ENCODE measurements around the gene ADPRHL1. TPM values are rescaled to one million over a fixed set of nuclear protein-coding genes. Genes with fewer than 3 reads are reported as not detected.
"Not testable (repeated sequence)": the region's sequence is repeated elsewhere in the genome, so short reads cannot be mapped to it uniquely, and the experiment has no call there.

The ADPRHL1 gene
- total and polyA plus RNA-seq, 2 donors (not counting 1 experiment from before 2014, with no cell fraction given): 0.59 to 1.5 TPM

DNA sequence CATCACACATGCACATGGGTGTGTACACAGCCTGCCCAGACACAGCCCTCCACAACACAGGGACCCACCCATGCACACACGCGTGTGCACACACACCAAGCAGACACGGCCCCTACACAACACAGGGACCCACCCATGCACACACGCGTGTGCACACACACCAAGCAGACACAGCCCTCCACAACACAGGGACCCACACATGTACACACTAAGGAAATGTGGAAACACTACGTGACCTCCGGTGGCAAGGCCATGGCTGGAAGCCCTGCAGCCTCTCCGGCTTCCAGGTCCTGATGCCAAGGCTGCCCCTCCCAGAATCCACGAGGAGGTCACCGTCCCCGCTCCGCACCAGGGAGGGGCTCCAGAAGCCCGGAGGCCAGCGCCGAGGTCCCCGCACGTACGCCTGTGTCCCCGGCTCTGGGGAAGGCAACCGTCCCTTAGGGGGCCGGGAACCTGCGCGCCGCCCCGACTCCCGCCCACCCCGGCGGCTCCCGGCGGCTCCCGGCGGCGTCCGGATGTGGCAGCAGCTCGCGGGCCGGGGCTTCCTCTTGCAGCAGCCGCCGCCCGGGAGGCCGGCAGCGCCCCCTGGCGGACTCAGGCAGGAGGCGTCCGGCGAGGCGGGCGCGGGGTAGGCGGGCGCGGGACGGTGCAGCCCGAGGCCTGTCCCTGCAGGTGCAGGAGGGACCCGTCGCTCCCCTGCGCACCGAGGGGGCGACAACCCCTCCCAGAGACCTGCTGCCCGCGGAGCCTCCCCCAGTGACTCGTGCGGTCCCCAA, 59.5 kb downstream of the ADPRHL1 start:
- Histone ChIP-seq H3K36me3 (ENCODE audit: control insufficient read depth, insufficient read depth, low read length) (no peaks in the 10 kb centered on the region), H3K27ac (ENCODE audit: insufficient read depth, low read length) (peak overlapping the region; percentile 20), H3K4me1 (ENCODE audit: control insufficient read depth, extremely low read depth, insufficient read depth, low read length) (peaks cover 6% of the 10 kb centered on the region), H3K4me2 (ENCODE audit: extremely low read depth, insufficient read depth, low read length) (peak overlapping the region; percentile 94), H3K9me3 (ENCODE audit: control insufficient read depth, insufficient read depth, low read depth, low read length) (no peaks in the 10 kb centered on the region), H3K9ac (ENCODE audit: insufficient read depth, low read length) (peak overlapping the region; percentile 55), H3K4me3 (replicated peaks in 1 of 4; ENCODE audit: control extremely low read depth in 1 of 4, insufficient read depth in 1 of 4, low read depth in 3 of 4, low read length in 4 of 4) (peak overlapping the region; percentile 64 to 80 (median 76)), H3K79me2 (ENCODE audit: control insufficient read depth, insufficient read depth, low read length) (no peaks in the 10 kb centered on the region), H4K20me1 (ENCODE audit: control insufficient read depth, extremely low read depth, insufficient read depth, low read length) (no peaks in the 10 kb centered on the region), H2AFZ (ENCODE audit: low read length) (peak overlapping the region; percentile 99), H3K27me3 (ENCODE audit: control insufficient read depth, insufficient read depth, low read length) (no peaks in the 10 kb centered on the region)
- peak; percentile 59 to 69 for DNase-seq (ENCODE audit: low read depth in 2 of 2)
- TF ChIP-seq EZH2 (IDR thresholded peaks at IDR 0.05; ENCODE audit: low read length, missing control alignments): no peak
- TF ChIP-seq, protein P1, sequence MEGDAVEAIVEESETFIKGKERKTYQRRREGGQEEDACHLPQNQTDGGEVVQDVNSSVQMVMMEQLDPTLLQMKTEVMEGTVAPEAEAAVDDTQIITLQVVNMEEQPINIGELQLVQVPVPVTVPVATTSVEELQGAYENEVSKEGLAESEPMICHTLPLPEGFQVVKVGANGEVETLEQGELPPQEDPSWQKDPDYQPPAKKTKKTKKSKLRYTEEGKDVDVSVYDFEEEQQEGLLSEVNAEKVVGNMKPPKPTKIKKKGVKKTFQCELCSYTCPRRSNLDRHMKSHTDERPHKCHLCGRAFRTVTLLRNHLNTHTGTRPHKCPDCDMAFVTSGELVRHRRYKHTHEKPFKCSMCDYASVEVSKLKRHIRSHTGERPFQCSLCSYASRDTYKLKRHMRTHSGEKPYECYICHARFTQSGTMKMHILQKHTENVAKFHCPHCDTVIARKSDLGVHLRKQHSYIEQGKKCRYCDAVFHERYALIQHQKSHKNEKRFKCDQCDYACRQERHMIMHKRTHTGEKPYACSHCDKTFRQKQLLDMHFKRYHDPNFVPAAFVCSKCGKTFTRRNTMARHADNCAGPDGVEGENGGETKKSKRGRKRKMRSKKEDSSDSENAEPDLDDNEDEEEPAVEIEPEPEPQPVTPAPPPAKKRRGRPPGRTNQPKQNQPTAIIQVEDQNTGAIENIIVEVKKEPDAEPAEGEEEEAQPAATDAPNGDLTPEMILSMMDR (conservative IDR thresholded peaks at IDR 0.05 in 1 of 2, IDR thresholded peaks at IDR 0.05 in 1 of 2; ENCODE audit: low read depth in 1 of 2, low read length in 2 of 2): peak; percentile 40 to 43

DNA sequence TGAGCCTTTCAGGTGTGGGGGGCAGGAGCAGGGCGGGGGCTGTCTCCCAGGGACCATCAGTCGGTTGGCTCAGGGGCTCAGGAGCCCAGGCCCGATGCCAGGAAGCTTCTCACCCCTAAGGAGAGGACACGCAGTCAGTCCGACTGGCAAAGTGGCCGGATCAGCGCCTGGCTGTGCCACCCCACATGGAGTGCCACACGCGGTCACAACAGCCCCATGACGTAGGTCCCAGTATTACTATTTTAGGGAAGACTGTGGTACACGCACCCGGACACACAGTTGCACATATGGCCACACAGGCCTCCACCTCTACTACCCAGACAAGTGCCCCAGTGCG, 60.1 kb downstream of the ADPRHL1 start:
- TF ChIP-seq EZH2 (IDR thresholded peaks at IDR 0.05; ENCODE audit: low read length, missing control alignments): no peak
- TF ChIP-seq, protein P1 (conservative IDR thresholded peaks at IDR 0.05 in 1 of 2, IDR thresholded peaks at IDR 0.05 in 1 of 2; ENCODE audit: low read depth in 1 of 2, low read length in 2 of 2): no peak
- Histone ChIP-seq H3K27ac (ENCODE audit: insufficient read depth, low read length) (no peak overlapping the region), H3K4me2 (ENCODE audit: extremely low read depth, insufficient read depth, low read length) (peak overlapping the region; percentile 94), H3K9ac (ENCODE audit: insufficient read depth, low read length) (no peak overlapping the region), H4K20me1 (ENCODE audit: control insufficient read depth, extremely low read depth, insufficient read depth, low read length) (no peaks in the 10 kb centered on the region), H3K36me3 (ENCODE audit: control insufficient read depth, insufficient read depth, low read length) (no peaks in the 10 kb centered on the region), H3K9me3 (ENCODE audit: control insufficient read depth, insufficient read depth, low read depth, low read length) (no peaks in the 10 kb centered on the region), H3K79me2 (ENCODE audit: control insufficient read depth, insufficient read depth, low read length) (no peaks in the 10 kb centered on the region), H3K4me3 (replicated peaks in 1 of 4; ENCODE audit: control extremely low read depth in 1 of 4, insufficient read depth in 1 of 4, low read depth in 3 of 4, low read length in 4 of 4) (peak overlapping the region; percentile 64 to 80 (median 76)), H3K27me3 (ENCODE audit: control insufficient read depth, insufficient read depth, low read length) (no peaks in the 10 kb centered on the region), H2AFZ (ENCODE audit: low read length) (peak overlapping the region; percentile 99), H3K4me1 (ENCODE audit: control insufficient read depth, extremely low read depth, insufficient read depth, low read length) (peaks cover 6% of the 10 kb centered on the region)
- no peak for DNase-seq (ENCODE audit: low read depth in 2 of 2)

DNA sequence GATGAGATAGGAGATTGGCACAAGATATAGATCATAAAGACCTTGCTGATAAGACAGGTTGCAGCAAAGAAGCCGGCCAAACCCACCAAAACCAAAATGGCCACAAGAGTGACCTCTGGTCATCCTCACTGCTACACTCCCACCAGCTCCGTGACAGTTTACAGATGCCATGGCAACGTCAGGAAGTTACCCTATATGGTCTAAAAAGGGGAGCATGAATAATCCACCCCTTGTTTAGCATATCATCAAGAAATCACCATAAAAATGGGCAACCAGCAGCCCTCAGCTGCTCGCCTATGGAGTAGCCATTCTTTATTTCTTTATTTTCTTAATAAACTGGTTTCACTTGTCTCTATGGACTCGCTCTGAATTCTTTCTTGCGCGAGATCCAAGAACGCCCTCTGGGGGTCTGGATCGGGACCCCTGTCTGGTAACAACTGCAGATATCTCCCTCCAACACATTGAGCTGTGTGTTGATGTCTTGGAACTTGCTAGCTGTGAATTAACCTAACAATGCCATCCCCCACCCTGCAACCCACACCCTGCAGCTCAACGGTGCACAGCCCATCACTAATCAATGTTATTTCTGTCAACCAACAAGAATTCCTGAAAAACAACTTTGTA, 62.3 kb downstream of the ADPRHL1 start:
- peak in 1 of 2 donors; percentile 26 for DNase-seq (ENCODE audit: low read depth in 2 of 2)
- TF ChIP-seq, protein P1 (conservative IDR thresholded peaks at IDR 0.05 in 1 of 2, IDR thresholded peaks at IDR 0.05 in 1 of 2; ENCODE audit: low read depth in 1 of 2, low read length in 2 of 2): no peak

DNA sequence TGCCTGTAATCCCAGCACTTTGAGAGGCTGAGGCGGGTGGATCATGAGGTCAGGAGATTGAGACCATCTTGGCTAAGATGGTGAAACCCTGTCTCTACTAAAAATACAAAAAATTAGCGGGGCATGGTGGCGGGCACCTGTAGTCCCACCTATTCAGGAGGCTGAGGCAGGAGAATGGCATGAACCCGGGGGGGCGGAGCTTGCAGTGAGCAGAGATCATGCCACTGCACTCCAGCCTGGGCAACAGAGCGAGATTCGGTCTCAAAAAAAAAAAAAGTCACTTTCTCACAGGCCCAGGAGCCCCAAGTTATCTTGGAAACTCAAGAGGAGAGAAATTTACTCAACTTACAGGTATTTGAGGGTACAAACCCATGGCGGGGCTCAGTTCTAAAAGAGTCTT, 63.7 kb downstream of the ADPRHL1 start:
- DNase-seq (ENCODE audit: low read depth in 2 of 2); H3K9ac ChIP-seq (ENCODE audit: insufficient read depth, low read length); H3K27me3 ChIP-seq (ENCODE audit: control insufficient read depth, insufficient read depth, low read length); H2AFZ ChIP-seq (ENCODE audit: low read length); H3K79me2 ChIP-seq (ENCODE audit: control insufficient read depth, insufficient read depth, low read length); H3K4me2 ChIP-seq (ENCODE audit: extremely low read depth, insufficient read depth, low read length); H3K4me1 ChIP-seq (ENCODE audit: control insufficient read depth, extremely low read depth, insufficient read depth, low read length); H3K27ac ChIP-seq (ENCODE audit: insufficient read depth, low read length); H4K20me1 ChIP-seq (ENCODE audit: control insufficient read depth, extremely low read depth, insufficient read depth, low read length); H3K36me3 ChIP-seq (ENCODE audit: control insufficient read depth, insufficient read depth, low read length); H3K4me3 ChIP-seq (replicated peaks in 1 of 4; ENCODE audit: control extremely low read depth in 1 of 4, insufficient read depth in 1 of 4, low read depth in 3 of 4, low read length in 4 of 4); H3K9me3 ChIP-seq (ENCODE audit: control insufficient read depth, insufficient read depth, low read depth, low read length): not testable (repeated sequence)

More for the DNA sequence above, 62.3 kb downstream of the ADPRHL1 start:
- H3K36me3 ChIP-seq (ENCODE audit: control insufficient read depth, insufficient read depth, low read length): no peaks in the 10 kb centered on the region
- H3K4me1 ChIP-seq (ENCODE audit: control insufficient read depth, extremely low read depth, insufficient read depth, low read length): peaks cover 6% of the 10 kb centered on the region
- no peak overlapping the region for H3K27ac ChIP-seq (ENCODE audit: insufficient read depth, low read length)
- H3K4me2 ChIP-seq (ENCODE audit: extremely low read depth, insufficient read depth, low read length): no peak overlapping the region
- no peaks in the 10 kb centered on the region for H3K79me2 ChIP-seq (ENCODE audit: control insufficient read depth, insufficient read depth, low read length)
- H3K9ac ChIP-seq (ENCODE audit: insufficient read depth, low read length): no peak overlapping the region
- no peak overlapping the region for H3K4me3 ChIP-seq (replicated peaks in 1 of 4; ENCODE audit: control extremely low read depth in 1 of 4, insufficient read depth in 1 of 4, low read depth in 3 of 4, low read length in 4 of 4)
- H3K27me3 ChIP-seq (ENCODE audit: control insufficient read depth, insufficient read depth, low read length): no peaks in the 10 kb centered on the region
- no peaks in the 10 kb centered on the region for H4K20me1 ChIP-seq (ENCODE audit: control insufficient read depth, extremely low read depth, insufficient read depth, low read length)
- no peaks in the 10 kb centered on the region for H3K9me3 ChIP-seq (ENCODE audit: control insufficient read depth, insufficient read depth, low read depth, low read length)
- no peak overlapping the region for H2AFZ ChIP-seq (ENCODE audit: low read length)

Data from fibroblast of lung (primary cell).